Activated T-cell treated with anti-CD3 and anti-CD28 coated beads, Interleukin-2, amount 50 U/mL, for 1 hour (primary cell): Measurements from ENCODE around the gene UBXN4.

Experiments used
- DNase-seq: peaks from one replicate; pipeline ENCODE4 v3.0.0-alpha.2; 2020

Gene UBXN4

DNA sequence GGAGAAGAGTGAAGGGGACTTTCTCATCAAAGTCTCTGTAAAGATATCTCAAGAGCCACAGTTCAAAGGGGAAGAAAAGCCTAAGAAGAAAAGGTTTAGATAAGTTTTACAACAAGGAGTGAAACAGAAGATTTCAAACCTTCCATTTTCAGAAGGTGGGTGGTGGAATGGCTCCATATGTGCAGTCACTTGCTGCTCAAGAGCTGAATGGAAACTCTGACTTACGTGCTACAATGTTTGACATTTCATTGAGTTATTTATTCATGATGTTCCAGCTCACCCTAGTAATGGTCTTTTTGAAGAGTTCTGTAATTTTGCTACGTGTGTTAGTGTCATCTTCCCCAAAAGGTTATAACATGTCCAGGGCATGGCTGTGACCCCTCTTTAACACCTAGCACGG is 73.6 kb downstream of the UBXN4 start:
- DNase-seq: no peak

DNA sequence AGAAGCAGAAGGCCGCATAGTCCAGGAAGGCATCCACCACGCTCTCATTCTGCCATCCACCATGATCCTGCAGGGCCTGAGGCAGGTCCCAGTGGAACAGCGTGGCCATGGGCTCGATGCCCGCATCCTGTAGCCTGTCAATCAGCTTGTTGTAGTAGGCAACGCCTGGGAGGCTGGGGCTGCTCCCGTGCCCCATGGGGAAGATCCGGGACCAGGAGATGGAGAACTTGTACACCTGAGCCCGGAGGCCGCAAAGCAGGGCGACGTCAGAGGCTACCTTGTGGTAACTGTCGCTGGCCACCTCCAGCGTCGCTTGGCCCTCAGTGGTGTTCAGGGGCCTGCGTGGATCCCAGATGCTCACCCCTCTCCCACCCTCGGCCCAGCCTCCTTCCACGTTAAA is 75.8 kb downstream of the UBXN4 start:
- no peak for DNase-seq

DNA sequence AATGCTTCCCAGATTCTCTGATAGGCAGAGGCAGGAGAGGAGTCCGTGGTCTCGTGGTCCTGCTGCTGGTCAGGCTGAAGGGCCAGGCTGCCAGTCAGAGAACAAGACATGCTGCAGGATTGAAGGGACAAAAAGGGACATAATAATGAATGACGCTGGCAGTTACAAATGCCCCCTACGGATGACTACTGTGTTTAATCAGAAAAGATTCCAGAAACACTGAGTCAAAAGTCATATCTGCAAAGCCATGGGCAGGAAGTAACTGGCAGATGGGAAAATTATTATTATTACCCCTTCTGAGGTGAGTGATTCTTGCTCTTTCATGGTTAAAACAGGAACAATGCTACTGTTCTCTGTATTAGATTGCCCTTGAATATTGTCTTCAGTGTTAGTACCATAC is 76.3 kb downstream of the UBXN4 start:
- no peak for DNase-seq

DNA sequence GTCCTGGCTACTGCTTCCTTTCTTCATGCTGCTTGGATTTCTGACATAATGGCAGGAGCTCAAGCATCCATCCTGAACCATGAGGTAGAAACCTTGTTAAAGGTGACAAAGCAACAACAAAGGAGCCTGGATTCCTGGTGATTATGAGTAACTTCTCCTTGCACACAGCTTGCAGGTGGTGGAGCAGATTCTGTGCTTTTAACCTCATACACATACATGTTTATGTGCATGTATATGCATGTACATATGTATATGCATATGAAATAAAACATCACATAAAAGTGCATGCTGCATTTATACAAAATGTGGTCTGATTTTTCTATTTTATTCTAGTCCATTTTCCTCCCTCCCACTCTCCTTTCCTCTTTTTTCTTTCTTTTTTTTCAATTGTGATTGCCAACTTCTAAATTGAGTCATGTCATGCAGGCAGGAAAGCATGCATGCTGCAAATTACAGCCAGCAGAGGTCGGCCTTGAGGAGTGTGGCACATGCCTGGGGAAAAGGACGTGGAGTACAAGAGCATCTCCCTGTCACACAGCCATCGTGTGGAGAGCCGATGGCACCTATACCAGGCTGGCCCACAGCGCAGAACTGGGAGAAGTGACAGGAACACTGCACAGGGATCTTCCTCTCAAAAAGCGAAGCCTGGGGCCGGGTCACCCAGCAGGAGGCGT is 77.4 kb downstream of the UBXN4 start:
- DNase-seq: no peak

DNA sequence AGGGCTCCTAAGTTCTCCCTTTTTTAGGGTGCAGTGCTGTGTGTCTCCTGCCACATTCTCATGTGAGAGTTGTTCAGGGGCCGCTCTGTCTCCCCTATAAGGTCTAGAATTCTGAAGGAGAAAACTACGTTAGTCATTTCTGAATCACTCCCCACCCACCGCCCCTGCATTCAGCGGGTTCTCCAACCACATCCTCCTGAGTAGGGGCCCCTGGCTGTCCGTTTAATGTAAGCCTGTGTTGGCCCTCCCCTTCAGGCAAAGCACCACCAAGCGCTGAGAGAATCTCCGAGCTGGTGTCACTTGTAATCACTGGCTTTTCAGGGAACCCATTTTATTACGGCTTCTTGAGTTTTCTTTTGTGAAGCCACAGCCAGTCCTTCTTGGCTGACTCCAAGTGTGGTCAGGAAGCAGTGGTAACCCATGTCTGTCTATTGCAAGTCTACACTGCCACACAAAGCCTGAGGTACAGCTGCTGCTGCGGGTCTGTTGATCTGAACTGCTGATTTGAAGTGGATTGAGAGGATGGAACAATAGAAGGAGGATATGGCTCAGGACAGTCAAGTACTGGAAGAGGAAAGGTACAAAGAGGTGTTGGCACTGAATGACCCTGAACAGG is 78.5 kb downstream of the UBXN4 start:
- DNase-seq: peak; percentile 51

DNA sequence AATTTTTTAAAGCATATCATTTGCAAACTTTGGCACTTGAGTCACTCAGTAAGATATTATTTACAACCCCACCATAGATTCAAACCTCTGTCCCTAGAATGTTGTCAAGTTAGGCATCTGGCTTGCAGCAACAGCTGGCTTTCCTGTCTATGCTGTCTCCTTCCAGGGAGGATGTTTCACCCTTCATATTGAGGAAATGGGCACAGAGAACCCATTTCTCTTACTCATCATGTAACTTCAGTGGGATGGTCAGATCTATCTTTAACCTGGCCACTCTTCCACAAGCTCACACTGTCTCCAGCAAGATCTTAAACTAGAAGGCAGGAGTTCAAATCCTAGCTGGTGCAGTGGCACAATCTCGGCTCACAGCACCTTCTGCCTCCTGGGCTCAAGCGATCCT is 79.5 kb downstream of the UBXN4 start:
- no peak for DNase-seq

DNA sequence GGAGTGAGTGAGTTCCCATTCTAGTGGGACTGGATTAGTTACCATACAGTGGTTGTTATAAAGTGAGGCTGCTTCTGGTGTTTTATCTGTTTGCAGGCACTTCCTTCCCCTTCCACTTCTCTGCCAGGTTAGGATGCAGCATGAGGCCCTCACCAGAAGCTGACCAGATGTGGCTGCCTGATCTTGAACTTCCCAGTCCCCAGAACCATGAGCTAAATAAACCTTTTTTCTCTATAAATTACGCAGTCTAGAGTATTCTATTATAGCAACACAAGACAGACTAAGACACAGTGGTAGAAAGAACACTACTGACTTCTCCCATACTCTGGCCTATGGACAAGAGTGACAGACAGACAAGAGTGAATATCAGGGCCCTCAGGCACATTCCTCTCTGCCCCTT is 81.2 kb downstream of the UBXN4 start:
- DNase-seq: no peak

DNA sequence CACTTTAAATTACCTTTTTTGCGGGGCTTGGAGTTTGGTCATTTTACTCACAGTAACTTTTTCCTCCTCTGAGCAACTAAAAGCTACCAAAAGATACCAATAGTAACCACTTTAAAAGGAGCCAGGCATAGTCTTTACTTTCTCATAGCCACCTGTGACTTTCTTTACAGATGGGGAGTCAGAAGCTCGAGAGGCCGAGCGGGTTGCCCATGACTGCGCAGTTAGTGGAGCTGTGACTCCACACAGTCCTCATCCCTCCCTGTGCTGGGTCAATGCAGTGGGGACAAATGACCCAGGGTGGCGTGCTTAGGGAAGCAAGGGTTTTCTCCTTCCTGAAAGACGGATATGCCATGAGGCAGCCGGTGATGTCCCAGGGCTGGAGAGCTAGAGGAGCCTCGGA is 83.5 kb downstream of the UBXN4 start:
- DNase-seq: no peak

DNA sequence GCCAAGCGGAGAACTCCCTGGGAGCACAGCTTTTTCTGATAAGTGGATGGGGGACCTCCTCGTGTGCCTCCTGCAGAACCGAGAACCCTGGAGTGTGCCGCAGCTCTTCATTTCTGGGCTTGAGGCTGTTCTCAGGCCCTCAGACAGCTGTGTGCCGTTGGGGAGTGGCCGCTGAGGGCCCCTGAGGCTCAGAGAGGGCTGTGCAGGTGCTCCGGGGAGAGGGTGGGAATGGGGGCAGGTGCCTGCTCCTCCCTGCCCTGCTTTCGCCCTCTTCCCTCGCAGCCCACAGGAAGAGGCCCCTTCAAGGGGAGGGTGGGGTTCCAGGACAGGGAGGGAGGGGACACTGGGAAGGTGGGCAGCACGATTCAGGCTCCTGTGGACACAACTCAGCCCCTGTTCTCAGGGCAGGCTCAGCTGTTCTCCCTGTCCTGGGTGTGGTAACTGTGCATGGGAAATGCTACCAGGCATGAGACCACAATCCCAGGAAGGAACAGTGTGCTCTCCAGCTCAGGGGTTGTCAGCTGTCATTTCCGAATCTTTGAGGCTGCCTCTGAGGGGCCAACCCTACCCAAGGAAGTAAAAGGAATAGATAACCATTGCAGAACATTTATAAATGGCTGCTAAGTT is 84.0 kb downstream of the UBXN4 start:
- DNase-seq: no peak

DNA sequence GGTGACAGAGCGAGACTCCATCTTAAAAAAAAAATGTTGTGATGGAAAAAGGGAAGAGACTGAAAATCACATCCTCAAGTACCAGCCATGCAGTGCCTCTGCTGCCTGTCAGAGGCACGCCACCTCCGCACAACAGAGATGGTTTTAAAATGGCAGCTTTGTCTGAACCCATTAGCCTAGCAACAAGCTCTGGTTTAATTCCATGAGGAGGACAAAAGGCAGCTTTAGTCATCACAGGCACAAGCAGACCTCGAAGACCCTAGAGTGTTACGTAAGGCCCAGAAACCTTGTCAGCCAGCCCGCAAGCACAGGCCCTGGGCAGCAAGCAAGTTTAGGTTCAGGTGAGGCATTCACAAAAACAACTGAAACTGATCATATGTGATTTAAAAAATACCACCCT is 84.9 kb downstream of the UBXN4 start:
- no peak for DNase-seq

DNA sequence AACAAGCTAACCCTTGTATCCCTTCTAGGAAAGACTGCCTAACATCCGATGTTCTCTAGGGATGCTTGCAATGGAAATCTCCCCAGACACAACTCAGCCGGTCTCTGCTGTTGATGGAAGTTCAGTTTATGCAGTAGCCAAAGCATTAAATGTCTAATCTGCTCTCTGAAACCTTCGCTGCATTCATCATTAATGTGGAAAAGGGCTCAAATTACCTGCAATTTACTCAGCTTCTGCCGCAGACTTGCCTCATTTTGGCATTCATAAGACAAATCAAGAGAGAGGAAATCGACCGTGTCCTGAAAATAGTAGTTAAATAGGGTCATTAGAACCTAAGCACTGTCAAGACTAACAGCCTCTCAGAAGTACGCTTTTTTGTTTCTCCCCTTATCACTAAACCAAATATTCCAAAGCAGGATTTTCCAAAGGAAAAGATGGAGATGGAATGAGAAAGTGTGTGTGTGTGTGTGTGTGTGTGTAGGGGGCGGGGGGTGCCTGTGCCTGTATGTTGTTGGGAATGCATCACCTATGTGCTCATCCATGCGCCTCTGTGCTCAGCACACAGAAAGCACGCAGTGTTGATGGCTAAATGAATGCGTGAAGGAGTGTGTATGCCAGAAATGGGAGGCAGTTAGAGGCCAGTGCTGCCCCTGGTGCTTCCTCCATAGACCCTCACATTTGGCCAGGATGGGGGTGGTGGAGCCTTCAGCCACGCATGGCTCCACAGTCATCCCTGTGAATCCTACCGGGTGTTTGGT is 87.9 kb downstream of the UBXN4 start:
- no peak for DNase-seq

DNA sequence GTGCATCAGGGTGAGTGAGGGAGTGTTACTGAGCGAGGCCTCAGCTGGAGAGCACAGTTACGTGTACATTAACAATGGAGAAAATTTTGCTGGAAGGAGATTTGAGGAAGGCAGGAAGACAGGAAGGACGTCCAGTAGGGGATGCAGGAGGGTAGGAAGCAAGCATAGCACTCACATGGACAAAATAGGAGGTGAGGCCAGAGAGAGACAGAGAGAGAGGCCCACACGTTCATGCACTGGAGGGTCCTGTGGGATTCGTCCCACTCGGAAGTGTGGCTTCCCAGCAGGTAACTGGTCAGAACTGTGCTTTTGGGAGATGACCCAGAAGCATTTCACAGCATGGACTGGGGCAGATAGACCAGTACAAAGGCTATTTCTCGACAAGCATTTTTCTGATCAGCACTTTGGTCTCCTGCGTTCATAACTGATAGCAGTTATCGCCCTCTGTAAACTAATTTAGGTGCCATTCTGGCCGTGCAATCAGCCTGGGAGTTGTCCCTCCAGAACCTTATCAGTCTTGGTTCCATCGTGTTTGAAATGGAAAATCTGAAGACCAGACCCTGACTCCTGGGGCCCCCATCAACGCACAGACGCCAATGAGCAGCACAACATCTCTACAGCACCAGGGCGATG is 89.6 kb downstream of the UBXN4 start:
- DNase-seq: no peak

DNA sequence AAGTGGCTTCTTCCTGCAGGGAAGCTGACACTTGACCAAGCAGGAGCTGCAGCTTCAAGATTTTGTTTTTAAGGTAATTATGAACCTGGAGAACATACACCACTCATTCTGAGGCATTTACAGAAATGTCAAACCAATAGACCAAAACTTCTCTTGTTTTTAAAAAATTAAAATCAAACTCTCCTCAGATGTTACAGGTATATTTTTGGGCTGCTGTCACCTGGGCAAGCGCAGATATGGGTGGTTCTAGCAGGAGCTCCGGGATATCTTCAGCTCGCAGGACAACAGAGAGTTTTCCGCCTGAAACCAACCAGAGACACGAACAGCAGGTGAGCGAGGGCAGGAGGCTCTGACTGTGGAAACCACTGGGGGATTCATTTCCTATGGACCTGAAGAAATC is 91.2 kb downstream of the UBXN4 start:
- no peak for DNase-seq
